Fibroblast of skin of scalp (primary cell): ENCODE data around the gene TAS1R2.

Experiments
- DNase-seq: peaks from one replicate; pipeline ENCODE4 v3.0.0-alpha.2; 2013

TAS1R2 gene

GRCh38 chr1:18796950-18797349 lies 62.5 kb downstream of the TAS1R2 start:
- DNase-seq: no peak

- DNase-seq: no peak
Observed at GRCh38 chr1:18795002-18795689, 64.3 kb downstream of the TAS1R2 start.

- no peak for DNase-seq
Observed at GRCh38 chr1:18794561-18794960, 64.9 kb downstream of the TAS1R2 start.

- DNase-seq: no peak
Observed at GRCh38 chr1:18794051-18794450, 65.4 kb downstream of the TAS1R2 start.

- no peak for DNase-seq
Observed at GRCh38 chr1:18793164-18793563, 66.3 kb downstream of the TAS1R2 start.

GRCh38 chr1:18792747-18793146 lies 66.7 kb downstream of the TAS1R2 start:
- no peak for DNase-seq
